ENCODE results near the gene GBGT1.

Gene GBGT1

DNA sequence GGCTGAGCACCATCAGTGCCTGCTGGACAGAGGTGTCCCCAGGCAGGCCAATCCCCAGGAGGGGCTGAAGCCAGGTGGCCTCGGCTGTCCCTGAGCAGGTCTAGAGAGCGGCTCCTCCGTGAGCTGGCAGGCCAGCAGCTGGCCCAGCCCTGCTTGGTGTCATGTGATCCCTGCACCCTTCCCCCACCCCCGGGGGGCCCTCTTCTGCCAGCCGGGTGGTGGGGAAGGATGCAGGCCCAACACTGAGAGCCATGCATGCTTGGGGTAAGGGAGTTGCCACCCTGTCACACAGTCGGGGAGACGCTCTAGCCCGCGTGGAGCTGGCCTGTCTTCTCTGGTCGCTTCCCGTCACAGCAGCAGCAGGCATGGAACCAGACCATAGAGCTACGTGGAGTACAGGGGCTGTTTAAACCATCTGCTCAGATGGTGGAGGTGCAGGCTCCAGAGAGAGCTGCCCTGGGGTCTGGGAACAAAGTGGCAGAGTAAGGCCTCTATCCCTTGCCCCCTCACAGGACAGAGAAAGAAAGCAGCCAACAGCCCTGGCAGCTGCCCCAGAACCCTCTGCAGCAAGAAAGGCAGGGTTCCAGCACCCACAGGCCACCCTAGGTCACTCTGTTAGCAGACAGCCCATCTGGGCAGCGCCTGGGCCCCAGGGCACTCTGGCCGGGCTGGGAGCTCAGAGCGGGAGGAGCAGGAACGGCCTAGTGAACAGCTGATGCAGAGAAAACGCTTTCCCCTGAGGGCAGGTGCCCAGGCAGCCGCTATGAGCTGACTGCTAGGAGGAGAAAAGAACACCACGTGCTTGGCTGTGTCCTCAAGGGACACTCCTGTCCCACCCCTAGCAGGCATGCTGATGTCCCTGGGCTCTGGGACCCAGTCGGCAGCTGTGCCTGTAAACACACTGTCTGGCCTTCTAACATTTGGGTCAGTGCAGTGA, 49.5 kb downstream of the GBGT1 start:
- DNase-seq (ENCODE audit: low spot score): peak; percentile 75

DNA sequence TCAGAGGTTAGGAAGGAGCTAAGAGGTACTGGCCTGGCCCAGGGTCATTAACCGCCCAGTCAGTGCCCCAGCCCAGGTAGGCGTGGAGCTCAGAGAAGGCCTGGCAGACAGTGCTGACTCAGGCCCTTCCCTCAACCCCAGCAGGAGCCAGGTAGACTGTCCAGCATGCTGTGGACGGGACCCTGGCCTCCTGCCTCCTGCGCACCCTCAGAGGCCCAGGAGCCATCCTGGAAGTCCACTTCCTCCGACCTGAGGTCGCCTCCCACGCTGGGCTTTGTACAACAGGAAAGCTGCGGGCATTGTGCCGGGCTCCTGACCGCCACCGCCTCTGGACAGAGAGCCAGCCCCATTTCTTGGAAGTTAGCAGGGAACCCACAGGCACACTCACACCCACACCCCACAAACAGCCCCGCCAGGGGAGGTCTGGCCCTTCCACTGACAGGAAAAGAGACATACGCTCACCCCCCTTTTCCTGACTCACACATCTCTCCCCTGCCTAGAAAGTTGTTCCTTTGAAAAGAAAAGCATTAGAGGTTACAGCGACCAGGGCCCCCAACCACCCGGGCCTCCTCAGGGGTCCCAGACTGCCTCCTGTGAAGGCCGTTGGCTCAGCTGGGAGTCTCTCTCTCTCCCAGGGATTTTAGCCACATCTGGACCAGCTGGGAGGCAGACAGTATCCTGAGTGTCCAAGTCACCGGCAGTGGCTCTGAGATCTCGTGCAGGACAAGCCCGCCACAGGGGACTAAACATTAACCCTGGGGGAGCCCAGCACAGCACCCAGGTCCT, 50.4 kb downstream of the GBGT1 start:
- no peak for DNase-seq (ENCODE audit: low spot score)

DNA sequence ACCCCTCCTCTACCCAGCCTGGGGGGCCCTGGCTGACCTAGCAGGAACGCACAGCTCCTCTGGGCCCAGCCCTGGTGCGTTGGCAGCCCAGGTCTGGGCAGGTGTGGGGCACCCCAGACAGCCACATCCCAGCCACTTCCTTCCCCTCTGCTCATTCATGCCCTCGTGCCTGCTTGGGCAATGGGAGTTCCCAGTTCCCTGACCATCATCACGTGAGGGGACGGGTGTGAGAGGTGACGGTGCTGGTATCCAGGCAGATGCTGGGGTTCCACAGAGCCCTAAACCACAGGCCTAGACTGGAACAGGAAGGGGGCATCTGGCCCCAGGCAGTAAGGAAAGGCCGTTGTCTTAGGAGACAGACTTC, 51.1 kb downstream of the GBGT1 start:
- no peak for DNase-seq (ENCODE audit: low spot score)

GRCh38 chr9:133111808-133112662, 51.7 kb downstream of the GBGT1 start:
- no peak for DNase-seq (ENCODE audit: low spot score)

DNA sequence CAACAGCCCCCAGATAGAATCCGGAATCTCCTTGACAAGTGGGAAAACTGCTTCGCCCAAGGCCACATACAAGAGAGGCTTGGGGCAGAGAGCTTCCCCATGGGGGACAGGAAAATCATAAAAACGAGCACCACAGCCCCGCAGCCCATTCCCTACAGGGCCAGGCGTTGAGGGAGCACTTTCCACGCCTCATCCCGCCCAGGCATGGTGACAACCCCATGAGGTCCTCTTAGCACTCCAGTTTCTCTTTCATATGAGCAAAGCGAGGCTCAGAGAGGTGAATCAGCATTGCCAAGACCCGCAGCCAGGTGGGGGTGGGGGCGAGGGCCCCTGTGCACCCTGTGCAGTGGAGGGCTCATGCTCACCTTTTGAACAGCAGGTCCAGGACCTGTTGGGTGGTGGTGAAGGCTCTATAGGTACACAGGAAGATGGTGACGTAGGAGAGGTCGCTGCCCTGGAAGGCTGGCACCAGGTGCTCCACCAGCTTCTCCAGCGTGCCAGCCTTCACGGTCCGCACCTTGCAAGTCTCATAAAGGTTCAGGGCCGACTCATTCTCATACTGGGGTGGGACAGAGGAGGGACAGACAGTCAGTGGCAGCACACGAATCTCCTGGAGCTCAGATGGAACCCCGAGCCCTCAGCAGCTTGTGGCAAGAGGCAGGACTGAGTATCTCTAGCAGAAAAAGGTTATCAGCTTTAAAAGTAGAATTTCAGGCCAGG, 53.6 kb downstream of the GBGT1 start:
- no peak for DNase-seq (ENCODE audit: low spot score)

GRCh38 chr9:133108794-133109641, 54.7 kb downstream of the GBGT1 start:
- no peak for DNase-seq (ENCODE audit: low spot score)

DNA sequence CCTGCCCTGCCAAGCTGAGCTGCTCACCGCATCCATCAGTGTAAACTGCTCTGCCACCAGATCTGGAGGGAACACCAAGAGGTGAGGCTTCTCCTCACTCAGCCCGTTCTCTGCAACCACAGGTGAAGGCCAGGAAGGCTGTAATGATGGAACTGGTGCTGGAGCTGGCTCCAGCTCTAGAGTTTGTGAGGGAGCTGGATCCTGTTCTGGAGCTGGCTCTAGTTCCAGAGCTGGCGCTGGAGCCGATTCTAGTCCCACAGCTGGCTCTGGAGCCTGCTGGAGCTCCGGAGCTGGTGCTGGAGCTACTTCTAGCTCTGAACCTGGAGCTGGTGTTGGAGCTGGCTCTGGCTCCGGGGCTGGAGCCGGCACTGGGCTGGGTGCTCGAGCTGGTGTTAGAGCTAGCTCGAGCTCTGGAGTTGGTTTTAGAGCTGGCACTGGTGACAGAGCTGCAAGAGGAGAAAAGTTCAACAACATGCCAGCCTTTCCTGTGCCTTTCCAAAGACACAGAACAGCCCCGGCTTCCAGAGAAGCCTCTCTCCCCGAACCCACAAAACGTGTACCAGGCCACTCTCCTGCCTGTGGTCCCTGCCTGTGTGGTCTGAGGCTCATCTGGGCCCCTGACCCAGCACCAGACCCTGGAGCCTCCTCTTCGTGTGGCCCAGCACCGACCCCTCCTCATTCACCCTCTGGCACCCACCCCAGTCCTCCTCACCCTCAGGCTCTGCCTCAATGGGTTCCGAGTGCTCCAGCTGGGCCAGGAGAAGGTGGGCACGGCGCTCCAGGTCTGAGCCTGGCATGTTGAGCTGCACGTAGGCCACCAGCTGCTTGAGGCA, 55.5 kb downstream of the GBGT1 start:
- DNase-seq (ENCODE audit: low spot score): no peak

DNA sequence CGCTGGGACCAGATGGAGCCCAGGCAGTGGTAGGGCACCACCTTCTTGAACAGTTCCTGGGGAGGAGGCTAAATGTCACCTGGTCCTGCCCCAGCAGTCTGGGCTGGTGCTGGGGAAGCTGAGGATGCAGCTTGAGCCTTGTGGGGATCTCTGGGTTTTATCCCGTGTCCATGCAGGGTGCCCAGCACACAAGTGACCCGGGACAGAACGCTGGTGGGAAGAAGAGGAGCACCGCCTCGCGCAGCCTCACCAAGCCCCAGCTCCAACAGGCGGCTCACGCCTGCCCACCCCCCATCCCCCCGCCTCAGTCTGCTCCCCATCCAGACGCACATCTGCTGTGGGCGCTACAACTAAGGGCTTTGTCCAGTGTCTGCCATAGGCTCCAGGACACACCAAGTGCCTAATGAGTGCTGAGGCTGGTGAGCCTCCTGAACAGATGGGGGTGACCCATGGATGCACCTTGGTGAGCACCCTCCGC, 56.4 kb downstream of the GBGT1 start:
- no peak for DNase-seq (ENCODE audit: low spot score)

DNA sequence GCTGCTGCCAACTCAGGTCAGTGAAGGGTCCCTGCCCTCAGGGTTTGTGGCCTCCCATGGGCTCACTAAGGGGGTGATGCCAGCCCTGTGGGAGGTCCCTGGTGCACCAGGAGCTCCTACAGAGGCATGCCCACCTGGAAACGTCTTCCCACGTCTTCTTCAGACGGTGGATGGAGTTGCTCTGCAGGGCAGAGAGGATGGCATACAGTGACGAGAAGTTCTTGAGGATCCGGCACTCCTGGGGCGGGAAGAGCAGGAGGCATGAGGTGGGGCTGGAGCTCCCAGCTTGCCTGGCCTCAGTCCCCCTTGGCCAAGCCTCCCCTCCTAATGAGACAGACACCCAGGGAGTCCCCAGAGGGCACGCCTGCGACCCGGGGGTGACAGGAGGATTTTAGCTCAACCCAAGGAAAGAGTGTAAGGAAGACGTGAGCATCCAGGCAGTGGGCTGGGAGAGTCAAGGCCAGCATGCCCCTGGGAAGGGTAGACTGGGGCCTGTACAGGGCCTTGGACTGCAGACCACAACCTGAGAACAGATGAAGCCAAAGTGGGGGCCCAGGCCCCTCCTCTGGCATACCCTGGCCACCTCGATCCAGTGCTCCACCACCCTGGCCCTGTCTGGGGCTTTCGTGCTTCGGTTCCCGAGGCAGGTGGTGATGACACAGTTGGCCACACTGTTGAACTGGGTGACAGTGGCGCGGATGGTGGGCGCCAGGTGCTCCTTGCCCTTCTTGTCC, 57.0 kb downstream of the GBGT1 start:
- DNase-seq (ENCODE audit: low spot score): no peak

DNA sequence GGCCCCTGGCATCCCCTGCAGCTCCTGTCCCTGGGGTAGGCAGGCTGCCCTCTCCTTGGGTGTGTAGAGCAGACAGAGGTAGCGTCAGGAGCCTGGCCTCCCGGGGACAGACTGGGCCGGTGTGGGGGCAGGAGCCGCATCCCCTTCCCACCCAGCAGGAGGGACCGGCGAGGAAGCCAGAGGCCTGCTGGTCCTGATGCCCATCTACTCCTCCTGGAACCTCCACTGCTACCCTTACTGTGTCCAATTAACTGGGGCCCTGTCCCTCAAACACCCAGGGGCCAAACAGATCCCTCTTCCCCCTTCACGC, 58.3 kb downstream of the GBGT1 start:
- no peak for DNase-seq (ENCODE audit: low spot score)

GRCh38 chr9:133104718-133105460, 58.8 kb downstream of the GBGT1 start:
- no peak for DNase-seq (ENCODE audit: low spot score)

- DNase-seq (ENCODE audit: low spot score): no peak
These were observed 59.7 kb downstream of the GBGT1 start for GRCh38 chr9:133103987-133104505.

GRCh38 chr9:133103183-133103986, 60.3 kb downstream of the GBGT1 start:
- DNase-seq (ENCODE audit: low spot score): peak; percentile 87
